ENCODE measurements around the gene CMTM8.

The CMTM8 gene

GRCh38 chr3:32310336-32310735, 71.9 kb downstream of the CMTM8 start:
- DNase-seq = no peak

- no peak for DNase-seq
Measured at GRCh38 chr3:32310918-32311839, 72.7 kb downstream of the CMTM8 start.

- DNase-seq = no peak
Measured at GRCh38 chr3:32312251-32312650, 73.8 kb downstream of the CMTM8 start.

- no peak for DNase-seq
Measured at GRCh38 chr3:32313169-32313568, 74.7 kb downstream of the CMTM8 start.

GRCh38 chr3:32313723-32314473, 75.4 kb downstream of the CMTM8 start:
- DNase-seq = no peak

GRCh38 chr3:32315441-32315840, 77.0 kb downstream of the CMTM8 start:
- no peak for DNase-seq

- DNase-seq = no peak
Measured at GRCh38 chr3:32316319-32316718, 77.8 kb downstream of the CMTM8 start.

GRCh38 chr3:32316976-32317375, 78.5 kb downstream of the CMTM8 start:
- no peak for DNase-seq

GRCh38 chr3:32319607-32320006, 81.1 kb downstream of the CMTM8 start:
- DNase-seq = no peak

GRCh38 chr3:32320080-32320479, 81.6 kb downstream of the CMTM8 start:
- DNase-seq = no peak

- no peak for DNase-seq
Measured at GRCh38 chr3:32321095-32321790, 82.8 kb downstream of the CMTM8 start.

- DNase-seq = no peak
Measured at GRCh38 chr3:32322311-32322710, 83.8 kb downstream of the CMTM8 start.

- DNase-seq = no peak
Measured at GRCh38 chr3:32323604-32324003, 85.1 kb downstream of the CMTM8 start.

GRCh38 chr3:32325201-32325600, 86.7 kb downstream of the CMTM8 start:
- no peak for DNase-seq

- DNase-seq = no peak
Measured at GRCh38 chr3:32325927-32326326, 87.4 kb downstream of the CMTM8 start.

GRCh38 chr3:32326795-32327194, 88.3 kb downstream of the CMTM8 start:
- DNase-seq = no peak

GRCh38 chr3:32334675-32335074, 96.2 kb downstream of the CMTM8 start:
- DNase-seq = no peak

GRCh38 chr3:32335365-32336112, 97.1 kb downstream of the CMTM8 start:
- DNase-seq = no peak

GRCh38 chr3:32336113-32336498, 97.6 kb downstream of the CMTM8 start:
- DNase-seq = no peak

GRCh38 chr3:32337505-32337904, 99.0 kb downstream of the CMTM8 start:
- DNase-seq = no peak

GRCh38 chr3:32340039-32340438, 101.6 kb downstream of the CMTM8 start:
- peak; percentile 34 for DNase-seq

GRCh38 chr3:32340611-32341365, 102.3 kb downstream of the CMTM8 start:
- no peak for DNase-seq
